B cell (primary cell): ENCODE results near the gene UGT1A6.

Source experiments
- EZH2 ChIP-seq: IDR thresholded peaks from 2 replicates; pipeline ENCODE4 v1.6.1; 2012; ENCODE audit warnings: borderline replicate concordance, low read depth, mild to moderate bottlenecking, moderate library complexity, low read length; ENCODE audit not compliant: insufficient read depth, poor library complexity, severe bottlenecking
- TF ChIP-seq, protein P1 (sequence below): fragments of 200-600 bp; IDR thresholded peaks from one replicate; pipeline ENCODE4 v1.8.0; 2022; ENCODE audit warnings: antibody characterized with exemption, mild to moderate bottlenecking

- TF ChIP-seq, protein P1, sequence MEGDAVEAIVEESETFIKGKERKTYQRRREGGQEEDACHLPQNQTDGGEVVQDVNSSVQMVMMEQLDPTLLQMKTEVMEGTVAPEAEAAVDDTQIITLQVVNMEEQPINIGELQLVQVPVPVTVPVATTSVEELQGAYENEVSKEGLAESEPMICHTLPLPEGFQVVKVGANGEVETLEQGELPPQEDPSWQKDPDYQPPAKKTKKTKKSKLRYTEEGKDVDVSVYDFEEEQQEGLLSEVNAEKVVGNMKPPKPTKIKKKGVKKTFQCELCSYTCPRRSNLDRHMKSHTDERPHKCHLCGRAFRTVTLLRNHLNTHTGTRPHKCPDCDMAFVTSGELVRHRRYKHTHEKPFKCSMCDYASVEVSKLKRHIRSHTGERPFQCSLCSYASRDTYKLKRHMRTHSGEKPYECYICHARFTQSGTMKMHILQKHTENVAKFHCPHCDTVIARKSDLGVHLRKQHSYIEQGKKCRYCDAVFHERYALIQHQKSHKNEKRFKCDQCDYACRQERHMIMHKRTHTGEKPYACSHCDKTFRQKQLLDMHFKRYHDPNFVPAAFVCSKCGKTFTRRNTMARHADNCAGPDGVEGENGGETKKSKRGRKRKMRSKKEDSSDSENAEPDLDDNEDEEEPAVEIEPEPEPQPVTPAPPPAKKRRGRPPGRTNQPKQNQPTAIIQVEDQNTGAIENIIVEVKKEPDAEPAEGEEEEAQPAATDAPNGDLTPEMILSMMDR: no peak
- TF ChIP-seq EZH2: no peak
Measured at GRCh38 chr2:233679196-233679595, 13.5 kb upstream of the UGT1A6 start.
